Measurements from ENCODE around the gene XRRA1. TPM values are rescaled to one million over a fixed set of nuclear protein-coding genes. Genes with fewer than 3 reads are reported as not detected.

The XRRA1 gene
- total RNA-seq, 1 experiment from 2014 or later: 10.4 TPM

GRCh38 chr11:74866557-74866956, 82.3 kb downstream of the XRRA1 start (continued):
- TF ChIP-seq ZNF532 (CRISPR knock-in tag; IDR thresholded peaks at IDR 0.05; ENCODE audit: borderline replicate concordance) (no peak), TP53 (CRISPR knock-in tag; IDR thresholded peaks at IDR 0.05) (no peak), ATF1 (CRISPR knock-in tag; IDR thresholded peaks at IDR 0.05) (no peak), NFATC4 (CRISPR knock-in tag; IDR thresholded peaks at IDR 0.05) (no peak), ZNF512 (CRISPR knock-in tag; IDR thresholded peaks at IDR 0.05; ENCODE audit: borderline replicate concordance) (no peak), CTCF (IDR thresholded peaks at IDR 0.05) (no peak)

- no peaks in the 10 kb centered on the region; the same call in 1 of the 2 replicates for H3K27me3 Mint-ChIP-seq (ENCODE audit: low read depth)
- peaks cover 70% of the 10 kb centered on the region for H3K9me3 Mint-ChIP-seq
- no peaks in the 10 kb centered on the region for H3K4me1 Mint-ChIP-seq
- DNase-seq (ENCODE audit: low spot score): no peak
- CTCF ChIA-PET: interaction anchor here (1.2 kb wide), 1 partner anchor 161 kb away, joined by 4 read pairs; no protein-coding TSS in a partner anchor
- H3K27ac Mint-ChIP-seq: no peak overlapping the region
- no peak for ATAC-seq
- POLR2A ChIA-PET: no interaction called here
- no peak overlapping the region for H3K4me3 Mint-ChIP-seq
- peaks cover 96% of the 10 kb centered on the region for H3K36me3 Mint-ChIP-seq
- no peak for TF ChIP-seq E2F1 (CRISPR knock-in tag; IDR thresholded peaks at IDR 0.05)
- no peak for TF ChIP-seq ATF6 (CRISPR knock-in tag; IDR thresholded peaks at IDR 0.05)
- no peak for TF ChIP-seq TEAD4 (CRISPR knock-in tag; IDR thresholded peaks at IDR 0.05)
- TF ChIP-seq ZNF396 (CRISPR knock-in tag; IDR thresholded peaks at IDR 0.05; ENCODE audit: borderline replicate concordance): no peak
- TF ChIP-seq CDX4 (CRISPR knock-in tag; IDR thresholded peaks at IDR 0.05; ENCODE audit: borderline replicate concordance): no peak
- TF ChIP-seq AR (CRISPR knock-in tag; IDR thresholded peaks at IDR 0.05): no peak
- TF ChIP-seq CREM (CRISPR knock-in tag; IDR thresholded peaks at IDR 0.05): no peak
- TF ChIP-seq ZNF532 (CRISPR knock-in tag; IDR thresholded peaks at IDR 0.05; ENCODE audit: borderline replicate concordance): no peak
- no peak for TF ChIP-seq HMGA2 (CRISPR knock-in tag; IDR thresholded peaks at IDR 0.05)
- no peak for TF ChIP-seq SOX15 (CRISPR knock-in tag; IDR thresholded peaks at IDR 0.05)
These were observed 85.5 kb downstream of the XRRA1 start for GRCh38 chr11:74863410-74863809.

All from WTC11 (cell line).